ENCODE data around the gene IFNA10.
"Not testable (repeated sequence)": the region's sequence is repeated elsewhere in the genome, so short reads cannot be mapped to it uniquely, and the experiment has no call there.

IFNA10 gene

GRCh38 chr9:21207043-21207442 is at the start of gene IFNA10:
Gene IFNA10 (minus strand): TSS chr9:21207143. CDS start chr9:21207097, 46 bp downstream.
- not testable (repeated sequence) for DNase-seq

- DNase-seq, result no peak
Measured at GRCh38 chr9:21255538-21256212, 48.7 kb upstream of the IFNA10 start.

GRCh38 chr9:21252721-21253547 is 46.0 kb upstream of the IFNA10 start:
- peak; percentile 23 to 26 for DNase-seq

DNA sequence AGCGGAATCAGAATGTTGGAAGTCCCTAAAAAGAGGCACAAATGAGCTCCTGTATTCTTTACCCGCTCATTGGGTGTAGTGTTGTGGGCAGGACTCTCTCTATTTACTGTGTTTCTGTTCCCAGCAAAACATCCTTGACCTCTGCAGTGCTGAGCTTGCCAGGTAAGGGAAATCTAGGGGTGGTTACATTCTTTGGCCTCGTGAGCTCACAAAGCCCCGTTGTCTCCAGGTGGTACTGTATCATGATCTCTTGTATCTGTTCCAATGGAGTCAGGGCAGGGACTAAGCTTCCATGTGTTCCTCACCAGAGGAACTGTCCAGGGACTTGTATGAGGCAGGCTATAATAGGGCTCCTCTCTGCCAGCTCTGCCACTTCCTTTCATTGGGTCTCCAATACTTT is 44.7 kb upstream of the IFNA10 start:
- DNase-seq, result no peak

DNA sequence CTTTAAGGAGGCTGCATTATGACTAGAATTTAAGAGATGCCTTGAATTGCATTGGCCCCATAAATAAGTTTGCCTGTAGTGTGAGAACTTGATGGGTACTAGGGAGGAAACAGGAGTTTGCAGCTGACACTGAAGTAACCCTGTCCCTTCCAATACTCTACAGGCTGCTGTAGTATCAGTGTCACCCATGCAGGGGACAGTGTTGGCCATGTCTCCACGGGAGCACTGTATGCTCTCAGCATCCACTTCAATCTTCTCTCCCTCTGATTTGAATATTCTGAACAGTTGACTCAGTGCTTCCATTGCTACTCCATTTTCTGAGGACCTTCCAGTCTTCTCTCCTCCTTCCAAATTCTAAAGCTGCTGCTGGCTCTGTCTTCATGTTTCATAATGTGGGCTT is 44.2 kb upstream of the IFNA10 start:
- no peak for DNase-seq

GRCh38 chr9:21244836-21245235 is 37.9 kb upstream of the IFNA10 start:
- no peak for DNase-seq

DNA sequence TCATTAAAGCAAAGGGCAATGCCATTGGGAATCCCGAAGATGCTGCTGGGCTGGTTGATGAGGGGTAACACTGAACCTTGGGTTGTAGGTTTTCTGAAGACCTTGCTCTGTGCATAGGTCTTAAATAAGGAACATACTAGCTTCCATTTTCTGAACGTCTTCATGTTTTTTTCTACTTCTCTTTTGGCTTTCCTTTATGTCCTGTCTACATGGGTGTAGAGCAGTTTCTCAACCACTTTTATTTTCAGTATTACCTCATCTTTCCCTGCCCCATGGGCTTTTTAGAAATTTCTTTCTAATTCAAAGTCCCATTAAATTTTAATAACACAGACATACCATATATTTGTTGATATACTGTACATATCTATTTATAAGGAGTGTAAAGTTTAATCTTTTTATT is 33.0 kb upstream of the IFNA10 start, which contains the start of gene IFNA14:
Gene IFNA14, minus strand, starts transcription at position 95 of the 400 bp plus-strand sequence. Its CDS starts 70 bp downstream, at position 25.
- DNase-seq, result no peak

GRCh38 chr9:21236360-21236714 is 29.4 kb upstream of the IFNA10 start:
- DNase-seq, result not testable (repeated sequence)

- peak; percentile 43 to 48 for DNase-seq
Measured at GRCh38 chr9:21235468-21236359, 28.8 kb upstream of the IFNA10 start.

DNA sequence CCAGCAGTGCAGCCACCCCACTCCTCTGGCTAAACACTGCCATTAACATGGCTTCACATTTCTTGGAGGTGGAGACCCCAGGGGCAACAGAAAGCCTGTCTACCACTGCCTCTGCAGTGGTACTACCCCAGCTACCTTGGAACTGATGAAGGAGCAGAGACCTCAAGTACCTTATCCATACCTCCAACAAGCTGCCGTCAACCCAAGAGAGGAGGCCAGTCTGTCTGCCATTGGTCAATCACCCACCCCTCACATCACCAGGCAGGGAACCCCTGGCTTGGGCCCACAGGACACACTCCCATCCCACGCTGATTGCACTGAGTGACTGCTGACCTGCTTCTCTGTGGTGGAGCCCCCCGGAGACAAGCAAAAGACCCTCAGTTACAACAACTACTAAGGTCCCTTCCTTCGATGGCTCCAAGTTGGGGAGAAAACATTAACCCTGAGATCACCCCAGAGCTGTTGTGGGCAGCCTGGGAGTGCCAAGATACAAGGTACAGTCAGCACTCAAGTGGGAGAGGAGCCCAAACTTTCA is 27.3 kb upstream of the IFNA10 start:
- no peak for DNase-seq

DNA sequence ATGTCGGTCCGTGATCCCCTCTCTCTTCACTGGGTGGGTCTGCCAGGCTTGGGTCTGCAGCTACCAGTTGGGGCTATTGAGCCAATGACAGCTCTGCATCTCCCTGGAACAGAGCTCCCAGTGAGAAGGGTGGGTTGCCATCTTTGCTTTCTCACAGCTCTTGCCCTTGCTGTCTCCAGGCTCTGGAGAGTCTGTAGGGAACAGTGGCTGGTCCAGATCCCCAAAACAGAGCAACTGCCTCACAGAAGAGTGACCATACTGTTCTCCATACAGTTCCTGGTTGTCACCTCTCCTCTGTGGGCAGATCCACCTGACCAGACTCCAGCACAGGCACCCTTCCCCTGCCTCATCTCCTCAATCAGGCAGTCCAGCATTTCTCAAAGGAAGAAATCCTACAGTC is 26.3 kb upstream of the IFNA10 start:
- no peak for DNase-seq

DNA sequence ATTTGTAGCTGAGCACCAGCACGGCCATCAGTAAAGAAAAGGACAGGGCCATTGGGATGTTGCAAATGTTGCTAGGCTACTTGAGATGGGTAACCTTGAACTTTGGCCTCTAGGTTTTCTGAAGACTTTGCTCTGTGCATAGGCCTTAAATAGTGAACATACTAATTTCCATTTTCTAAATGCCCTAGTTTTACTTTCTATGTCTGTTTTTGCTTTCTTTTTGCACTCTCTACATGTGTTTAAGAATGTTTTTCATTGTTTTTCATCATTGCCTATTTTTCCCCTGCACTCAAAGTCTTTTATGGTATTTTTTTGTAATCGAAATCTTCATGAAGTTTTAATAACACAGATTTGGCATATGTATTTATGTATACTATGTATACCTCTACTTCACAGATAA is 21.2 kb upstream of the IFNA10 start, which contains the start of gene IFNA17:
Gene IFNA17, minus strand, starts transcription at position 101 of the 400 bp plus-strand sequence. Its CDS starts 49 bp downstream, at position 52.
- DNase-seq, result no peak

- DNase-seq, result not testable (repeated sequence)
Measured at GRCh38 chr9:21217211-21217610, 10.3 kb upstream of the IFNA10 start, which contains the start of gene IFNA16. Gene IFNA16 (minus strand): TSS chr9:21217311. CDS start chr9:21217305, 6 bp downstream.

GRCh38 chr9:21213411-21214326 is 6.7 kb upstream of the IFNA10 start:
- DNase-seq, result not testable (repeated sequence)

- not testable (repeated sequence) for DNase-seq
Measured at GRCh38 chr9:21212160-21212559, 5.2 kb upstream of the IFNA10 start.

GRCh38 chr9:21210782-21211181 is 3.8 kb upstream of the IFNA10 start:
- DNase-seq, result not testable (repeated sequence)

- no peak for DNase-seq
Measured at GRCh38 chr9:21210311-21210710, 3.4 kb upstream of the IFNA10 start.

- DNase-seq, result no peak
Measured at GRCh38 chr9:21205204-21205603, 1.7 kb downstream of the IFNA10 start.

DNA sequence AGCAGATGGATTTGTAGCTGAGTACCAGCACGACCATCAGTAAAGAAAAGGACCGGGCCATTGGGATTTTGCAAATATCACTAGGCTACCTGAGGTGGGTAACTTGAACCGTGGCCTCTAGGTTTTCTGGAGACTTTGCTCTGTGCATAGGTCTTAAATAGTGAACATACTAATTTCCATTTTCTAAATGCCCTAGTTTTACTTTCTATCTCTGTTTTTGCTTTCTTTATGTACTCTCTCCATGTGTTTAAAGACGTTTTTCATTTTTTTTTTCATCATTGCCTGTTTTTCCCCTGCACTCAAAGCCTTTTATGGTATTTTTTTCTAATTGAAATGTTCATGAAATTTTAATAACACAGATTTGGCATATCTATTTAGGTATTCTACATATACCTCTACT is 4.8 kb downstream of the IFNA10 start, which contains the start of gene IFNA7:
Gene IFNA7, minus strand, starts transcription at position 101 of the 400 bp plus-strand sequence. Its CDS starts 40 bp downstream, at position 61.
- not testable (repeated sequence) for DNase-seq

DNA sequence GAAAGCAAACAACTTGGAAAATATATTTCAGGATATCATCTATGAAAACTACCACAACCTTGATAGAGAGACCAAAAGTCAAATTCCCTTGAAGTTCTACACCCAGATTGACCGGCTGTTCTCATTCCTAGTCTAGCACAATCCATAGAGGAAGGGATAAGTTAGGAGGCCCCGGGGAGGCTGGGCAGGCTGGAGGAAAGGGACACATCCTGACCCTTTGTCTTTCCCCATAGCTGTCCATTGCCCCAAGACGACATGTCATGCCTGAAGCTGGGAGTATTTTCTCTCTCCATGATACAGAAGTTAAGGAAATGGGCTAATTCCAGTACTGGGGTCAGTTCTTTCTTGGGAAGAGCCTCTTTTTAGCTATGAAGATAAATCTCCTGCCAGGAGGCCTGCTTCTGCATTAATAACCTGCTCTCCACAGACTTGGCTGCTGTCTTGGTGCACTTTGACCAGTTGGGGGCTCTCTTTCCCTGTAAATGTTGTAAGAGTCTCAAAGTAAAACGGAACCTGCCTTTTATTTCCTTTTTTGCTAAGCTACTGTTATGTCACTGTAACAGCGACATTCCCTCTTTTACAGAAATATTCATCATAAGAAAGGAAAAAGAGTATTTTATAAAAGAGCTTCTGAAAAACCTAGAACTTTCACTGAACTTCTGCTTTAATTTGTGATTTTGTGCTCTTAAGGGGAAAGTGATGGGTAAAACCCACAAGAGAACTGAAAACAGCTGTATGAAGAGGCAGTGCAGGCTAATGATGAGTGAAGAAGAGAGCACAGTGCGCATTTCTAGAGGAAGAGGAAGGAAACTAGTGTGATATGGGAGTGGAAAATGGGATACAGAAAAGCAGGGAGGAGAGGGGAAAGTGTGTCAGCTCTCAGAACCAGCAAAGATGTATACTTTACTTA is 11.8 kb downstream of the IFNA10 start:
- DNase-seq, result peak; percentile 59 to 70

Measured in CD4-positive, alpha-beta T cell treated with Interleukin-4 for 1 hour (primary cell).